ENCODE results near the gene MRPL55. TPM values are rescaled to one million over a fixed set of nuclear protein-coding genes. Genes with fewer than 3 reads are reported as not detected.

Gene MRPL55
- total RNA-seq, 1 experiment from 2014 or later: 57.1 TPM

GRCh38 chr1:228109962-228110488 is 926 bp upstream of the MRPL55 start:
- no peak for TF ChIP-seq ELF1 (IDR thresholded peaks at IDR 0.05; ENCODE audit: borderline replicate concordance, low read depth)
- TF ChIP-seq CBX3 (IDR thresholded peaks at IDR 0.05; ENCODE audit: low read depth): no peak
- no peak for TF ChIP-seq TCF7L2 (IDR thresholded peaks at IDR 0.05; ENCODE audit: borderline replicate concordance, extremely low read depth, insufficient read depth, insufficient read length)
- TF ChIP-seq JUND (IDR thresholded peaks at IDR 0.05): no peak
- no peak for TF ChIP-seq RAD21 (IDR thresholded peaks at IDR 0.05; ENCODE audit: low read depth)
- Histone ChIP-seq H3K9me2 (ENCODE audit: insufficient read depth) (no peaks in the 10 kb centered on the region), H3K4me1 (ENCODE audit: control insufficient read depth in 1 of 2, insufficient read depth in 2 of 2, low read length in 2 of 2) (peaks cover 4 to 14% of the 10 kb centered on the region in 2 experiments; a peak in 3 of 4 replicates), H4K20me1 (ENCODE audit: insufficient read depth) (no peaks in the 10 kb centered on the region), H3K9ac (ENCODE audit: low read length) (peak overlapping the region; percentile 97), H3K27me3 (ENCODE audit: insufficient read depth, low read length) (no peaks in the 10 kb centered on the region), H3K79me2 (ENCODE audit: insufficient read depth, low read length) (peaks cover 25% of the 10 kb centered on the region), H3K4me2 (ENCODE audit: low read length) (peak overlapping the region; percentile 99), H2AFZ (ENCODE audit: low read depth, low read length, poor library complexity, severe bottlenecking) (no peak overlapping the region), H3K4me3 (replicated peaks in 1 of 2; ENCODE audit: low read depth in 1 of 2, low read length in 2 of 2) (peak overlapping the region; percentile 97 to 98), H3K27ac (ENCODE audit: low read depth, low read length) (peak overlapping the region; percentile 53; the same call in 1 of the 2 replicates), H3K9me3 (ENCODE audit: control insufficient read depth in 1 of 2, insufficient read depth in 1 of 2, low read depth in 1 of 2, low read length in 2 of 2) (no peaks in the 10 kb centered on the region), H3K36me3 (ENCODE audit: control insufficient read depth in 1 of 2, insufficient read depth in 2 of 2, low read length in 2 of 2) (peaks cover 0 to 14% of the 10 kb centered on the region in 2 experiments; a peak in 1 of 4 replicates)
- intact Hi-C loops (cut with micrococcal nuclease): loop anchor here (2.0 kb wide), 1 partner anchor 31 kb away; the partner anchor contains the start of gene GUK1
- ATAC-seq (no peak), DNase-seq (ENCODE audit: low read depth, low spot score) (no peak)
- CTCF ChIA-PET: interaction anchor here (0.5 to 1.7 kb wide), 2 partner anchors 21 to 362 kb away, joined by 3 to 6 read pairs; no protein-coding TSS in a partner anchor
- RAD21 ChIA-PET (ENCODE audit: low non-redundant PET in 1 of 2, low total read pairs in 2 of 2, uncharacterized antibody in 2 of 2, unreplicated experiment in 2 of 2): no interaction called here
- BruUV-seq (replicated peaks): TSS peak; percentile 46
- POLR2A ChIA-PET: interaction anchor here (0.8 kb wide), 1 partner anchor 21 kb away, joined by 6 read pairs; no protein-coding TSS in a partner anchor

DNA sequence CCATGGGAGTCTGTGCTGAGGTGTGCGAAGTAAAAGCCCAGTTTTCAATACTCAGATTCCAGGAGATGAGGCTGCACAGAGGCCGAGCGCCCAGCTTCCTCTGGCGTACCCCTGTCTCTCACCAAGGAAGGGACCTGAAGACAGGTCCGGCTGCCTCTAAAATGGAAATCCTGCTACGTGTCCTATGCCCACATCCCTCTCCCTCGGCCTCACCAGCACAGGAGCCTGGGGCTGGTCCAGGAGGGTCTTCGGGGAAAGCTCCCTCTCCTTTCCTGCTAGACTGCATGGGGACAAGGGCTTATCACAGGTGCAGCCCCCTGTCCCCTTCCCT is 392 bp downstream of the MRPL55 start:
- DNase-seq (ENCODE audit: low read depth, low spot score): no peak
- H3K9me3 ChIP-seq (ENCODE audit: control insufficient read depth in 1 of 2, insufficient read depth in 1 of 2, low read depth in 1 of 2, low read length in 2 of 2): no peaks in the 10 kb centered on the region
- POLR2A ChIA-PET: no interaction called here
- no peaks in the 10 kb centered on the region for H3K9me2 ChIP-seq (ENCODE audit: insufficient read depth)
- H3K4me2 ChIP-seq (ENCODE audit: low read length): peak overlapping the region; percentile 99
- H3K9ac ChIP-seq (ENCODE audit: low read length): peak overlapping the region; percentile 97
- H3K79me2 ChIP-seq (ENCODE audit: insufficient read depth, low read length): peaks cover 25% of the 10 kb centered on the region
- no peak overlapping the region for H2AFZ ChIP-seq (ENCODE audit: low read depth, low read length, poor library complexity, severe bottlenecking)
- H3K27me3 ChIP-seq (ENCODE audit: insufficient read depth, low read length): no peaks in the 10 kb centered on the region
- intact Hi-C loops (cut with micrococcal nuclease): loop anchor here (2.0 kb wide), 1 partner anchor 32 kb away; the partner anchor contains the start of gene GUK1
- peak overlapping the region; percentile 97 to 98 for H3K4me3 ChIP-seq (replicated peaks in 1 of 2; ENCODE audit: low read depth in 1 of 2, low read length in 2 of 2)
- no TSS peak for BruUV-seq (replicated peaks)
- ATAC-seq: no peak
- RAD21 ChIA-PET (ENCODE audit: low non-redundant PET in 1 of 2, low total read pairs in 2 of 2, uncharacterized antibody in 2 of 2, unreplicated experiment in 2 of 2): no interaction called here
- CTCF ChIA-PET: no interaction called here
- H3K36me3 ChIP-seq (ENCODE audit: control insufficient read depth in 1 of 2, insufficient read depth in 2 of 2, low read length in 2 of 2): peaks cover 0 to 14% of the 10 kb centered on the region in 2 experiments; a peak in 1 of 4 replicates
- TF ChIP-seq ZFX (IDR thresholded peaks at IDR 0.05) (no peak), FOSL1 (IDR thresholded peaks at IDR 0.05; ENCODE audit: low read depth) (no peak), ELF1 (IDR thresholded peaks at IDR 0.05; ENCODE audit: borderline replicate concordance, low read depth) (no peak)
- TF ChIP-seq, protein P1, sequence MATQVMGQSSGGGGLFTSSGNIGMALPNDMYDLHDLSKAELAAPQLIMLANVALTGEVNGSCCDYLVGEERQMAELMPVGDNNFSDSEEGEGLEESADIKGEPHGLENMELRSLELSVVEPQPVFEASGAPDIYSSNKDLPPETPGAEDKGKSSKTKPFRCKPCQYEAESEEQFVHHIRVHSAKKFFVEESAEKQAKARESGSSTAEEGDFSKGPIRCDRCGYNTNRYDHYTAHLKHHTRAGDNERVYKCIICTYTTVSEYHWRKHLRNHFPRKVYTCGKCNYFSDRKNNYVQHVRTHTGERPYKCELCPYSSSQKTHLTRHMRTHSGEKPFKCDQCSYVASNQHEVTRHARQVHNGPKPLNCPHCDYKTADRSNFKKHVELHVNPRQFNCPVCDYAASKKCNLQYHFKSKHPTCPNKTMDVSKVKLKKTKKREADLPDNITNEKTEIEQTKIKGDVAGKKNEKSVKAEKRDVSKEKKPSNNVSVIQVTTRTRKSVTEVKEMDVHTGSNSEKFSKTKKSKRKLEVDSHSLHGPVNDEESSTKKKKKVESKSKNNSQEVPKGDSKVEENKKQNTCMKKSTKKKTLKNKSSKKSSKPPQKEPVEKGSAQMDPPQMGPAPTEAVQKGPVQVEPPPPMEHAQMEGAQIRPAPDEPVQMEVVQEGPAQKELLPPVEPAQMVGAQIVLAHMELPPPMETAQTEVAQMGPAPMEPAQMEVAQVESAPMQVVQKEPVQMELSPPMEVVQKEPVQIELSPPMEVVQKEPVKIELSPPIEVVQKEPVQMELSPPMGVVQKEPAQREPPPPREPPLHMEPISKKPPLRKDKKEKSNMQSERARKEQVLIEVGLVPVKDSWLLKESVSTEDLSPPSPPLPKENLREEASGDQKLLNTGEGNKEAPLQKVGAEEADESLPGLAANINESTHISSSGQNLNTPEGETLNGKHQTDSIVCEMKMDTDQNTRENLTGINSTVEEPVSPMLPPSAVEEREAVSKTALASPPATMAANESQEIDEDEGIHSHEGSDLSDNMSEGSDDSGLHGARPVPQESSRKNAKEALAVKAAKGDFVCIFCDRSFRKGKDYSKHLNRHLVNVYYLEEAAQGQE (IDR thresholded peaks at IDR 0.05; ENCODE audit: low read depth): no peak
- H3K4me1 ChIP-seq (ENCODE audit: control insufficient read depth in 1 of 2, insufficient read depth in 2 of 2, low read length in 2 of 2): peaks cover 4 to 20% of the 10 kb centered on the region in 2 experiments; a peak in 3 of 4 replicates
- peak overlapping the region; percentile 57 for H3K27ac ChIP-seq (ENCODE audit: low read depth, low read length)
- no peaks in the 10 kb centered on the region for H4K20me1 ChIP-seq (ENCODE audit: insufficient read depth)

Data from HCT116 (cell line).